GM21515 (cell line): ENCODE data around the gene HINFP.
"Not testable (repeated sequence)": the region's sequence is repeated elsewhere in the genome, so short reads cannot be mapped to it uniquely, and the experiment has no call there.

ENCODE experiments used
- ATAC-seq: cut with Tn5 transposase; IDR thresholded peaks from one replicate; pipeline ENCODE4 v1.9.1; 2021; ENCODE audit not compliant: unreplicated experiment

Gene HINFP

DNA sequence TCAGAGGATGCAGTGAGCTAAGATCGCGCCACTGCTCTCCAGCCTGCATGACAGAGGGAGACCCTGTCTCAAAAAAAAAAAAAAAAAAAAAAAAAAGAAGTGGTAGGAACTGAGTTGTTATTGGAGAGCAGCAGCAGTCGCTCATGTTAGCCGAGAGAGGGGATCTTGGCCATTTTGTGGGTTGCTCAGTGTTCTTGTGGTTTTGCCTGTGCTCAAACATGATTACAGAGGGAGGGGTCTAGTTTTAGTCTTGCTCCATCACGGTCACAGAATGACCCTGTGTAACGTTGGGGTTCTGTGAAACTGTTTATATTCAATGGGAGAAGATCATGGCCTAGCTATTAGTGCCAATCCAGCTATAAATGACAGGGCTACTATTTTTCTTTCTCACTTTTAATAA, 21.7 kb upstream of the HINFP start:
- ATAC-seq: no peak

DNA sequence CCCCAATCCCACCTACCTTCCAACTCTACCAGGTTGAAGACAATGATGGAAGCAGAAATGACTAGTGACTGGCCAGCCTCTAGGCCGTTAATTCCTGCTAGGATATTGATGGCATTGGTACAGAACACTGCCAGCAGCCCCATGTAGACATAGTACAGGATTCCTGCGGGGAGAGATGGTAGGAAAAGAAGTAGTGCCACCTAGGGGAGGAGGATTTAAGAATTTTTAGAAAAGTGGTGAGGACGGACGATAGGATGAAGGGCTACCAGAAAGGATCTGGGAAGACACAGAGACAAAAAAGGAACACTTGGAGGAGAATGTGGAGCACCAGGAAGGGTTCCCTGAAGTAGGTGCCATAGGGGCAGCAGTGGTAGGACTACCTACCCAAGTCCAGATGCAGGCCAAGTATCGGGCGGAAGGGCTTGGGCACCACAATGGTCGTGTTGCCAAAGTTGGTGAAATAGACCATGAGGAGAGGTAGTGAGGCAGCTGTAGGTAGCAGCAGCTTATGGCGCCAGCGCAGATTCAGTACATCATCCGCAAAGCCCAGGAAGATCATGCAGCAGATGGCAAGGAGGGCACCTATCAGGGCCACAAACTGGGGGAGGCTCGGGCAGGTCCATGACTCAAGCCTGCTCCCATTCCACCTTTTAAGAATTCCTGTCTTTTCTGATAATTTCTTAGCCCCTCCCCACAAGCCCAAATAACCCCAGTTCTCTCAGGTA, 21.0 kb upstream of the HINFP start:
- ATAC-seq: no peak

DNA sequence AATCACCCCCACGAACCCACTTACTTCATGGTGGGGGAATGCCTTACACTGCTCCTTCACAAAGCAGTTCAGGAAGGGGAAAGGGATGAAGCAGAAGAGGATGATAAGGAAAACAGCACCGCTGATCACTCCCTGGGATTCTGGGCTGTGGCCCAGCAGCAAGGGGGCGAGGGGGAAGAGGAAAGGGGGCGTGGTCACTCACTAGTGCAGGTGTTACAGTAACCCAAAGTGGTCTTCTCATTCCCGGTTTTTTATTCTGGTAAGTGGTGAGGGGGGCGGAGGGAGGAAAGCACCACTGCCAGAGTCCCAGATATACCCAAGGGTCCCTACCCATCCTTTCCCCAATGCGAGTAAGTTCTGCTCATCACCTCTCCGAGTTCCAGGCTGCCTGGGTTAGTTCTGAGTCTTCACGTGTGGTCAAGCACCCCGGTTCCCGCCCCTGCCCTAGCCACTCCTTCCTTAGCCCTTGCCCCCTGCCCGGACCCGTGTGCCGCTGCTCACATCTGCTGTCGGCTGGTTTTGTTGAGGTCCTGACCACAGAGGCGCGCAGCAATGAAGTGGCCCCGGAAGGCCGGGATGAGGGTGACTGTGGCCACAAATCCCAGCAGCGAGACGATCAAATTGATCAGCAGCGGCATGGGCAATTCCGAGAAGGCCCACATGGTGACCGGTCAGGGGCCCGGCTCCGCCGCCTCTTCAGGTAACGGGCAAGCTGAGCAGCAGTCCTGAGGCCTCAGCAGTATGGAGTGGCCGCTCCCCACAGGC, 20.2 kb upstream of the HINFP start:
- ATAC-seq: peak; percentile 17

DNA sequence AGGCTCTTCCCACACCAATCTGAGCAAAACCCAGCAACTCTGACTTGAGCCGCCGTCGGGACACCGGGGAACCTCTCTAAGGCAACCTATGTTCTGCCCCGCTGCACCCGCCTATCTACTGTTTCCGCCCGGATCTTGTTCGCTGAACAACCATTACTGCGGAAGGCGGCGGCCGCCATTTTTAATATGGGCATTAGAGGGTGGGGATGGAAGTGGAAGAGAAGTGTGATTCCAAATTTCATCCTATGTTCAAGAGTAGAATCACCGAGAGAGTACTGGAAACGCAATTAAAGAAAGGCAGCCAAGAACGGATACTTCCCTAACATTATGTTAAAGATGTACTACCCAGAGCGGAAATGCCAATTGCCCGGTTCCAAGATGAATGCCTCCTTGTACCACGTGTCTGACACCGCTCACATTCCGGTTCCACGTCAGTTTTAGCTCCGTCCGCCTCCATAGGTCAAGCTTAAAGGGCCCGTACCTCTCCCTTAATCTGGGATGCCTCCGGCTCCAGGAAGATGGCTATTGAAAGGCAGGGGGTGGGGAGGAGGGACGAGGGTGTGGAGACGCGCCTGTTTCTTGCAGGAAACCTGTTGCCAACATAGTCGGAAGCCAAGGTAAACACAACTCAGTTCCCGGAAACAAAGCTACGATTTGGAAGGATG, 19.5 kb upstream of the HINFP start, which contains the start of gene DPAGT1:
Gene DPAGT1, minus strand, starts transcription at position 95 of the 665 bp plus-strand sequence. CDS start 198 bp downstream, outside the sequence.
- peak; percentile 69 for ATAC-seq

DNA sequence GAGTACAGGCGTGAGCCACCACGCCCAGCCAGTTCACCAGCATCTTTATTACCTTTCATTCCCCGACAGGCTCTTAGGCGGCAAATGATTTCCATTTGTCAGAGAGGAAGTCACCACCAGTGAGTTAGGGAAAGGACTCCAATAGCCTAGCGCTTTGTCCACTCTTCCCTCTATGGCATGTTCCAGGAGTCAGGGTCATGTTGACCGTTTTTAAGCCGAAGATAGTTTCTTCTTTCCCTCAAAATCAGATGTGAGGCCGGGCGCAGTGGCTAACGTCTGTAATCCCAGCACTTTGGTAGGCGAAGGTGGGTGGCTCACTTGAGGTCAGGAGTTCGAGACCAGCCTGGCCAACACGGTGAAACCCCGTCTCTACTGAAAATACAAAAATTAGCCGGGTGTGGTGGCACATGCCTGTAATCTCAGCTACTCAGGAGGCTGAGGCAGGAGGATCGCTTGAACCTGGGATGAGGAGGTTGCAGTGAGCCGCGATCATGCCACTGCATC, 18.2 kb upstream of the HINFP start:
- not testable (repeated sequence) for ATAC-seq

DNA sequence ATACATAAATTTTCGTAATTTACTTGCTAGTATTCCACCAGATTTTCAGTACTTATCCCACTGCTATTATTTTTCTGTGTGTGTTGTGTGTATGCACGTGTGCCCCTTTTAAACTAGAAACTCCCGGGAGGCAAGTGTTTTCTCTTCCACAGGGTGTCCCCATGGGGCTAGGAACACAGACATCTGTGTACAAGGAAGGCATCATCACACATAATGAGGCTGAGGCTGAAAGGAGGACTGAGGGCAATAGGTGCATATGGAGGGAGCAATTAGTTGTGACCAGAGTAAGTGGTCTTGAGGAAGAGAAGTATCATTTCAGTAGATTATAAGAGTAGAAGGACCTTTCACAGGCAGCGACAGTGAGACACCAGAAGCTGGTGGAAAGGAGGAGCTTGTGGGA, 17.6 kb upstream of the HINFP start:
- ATAC-seq: no peak

DNA sequence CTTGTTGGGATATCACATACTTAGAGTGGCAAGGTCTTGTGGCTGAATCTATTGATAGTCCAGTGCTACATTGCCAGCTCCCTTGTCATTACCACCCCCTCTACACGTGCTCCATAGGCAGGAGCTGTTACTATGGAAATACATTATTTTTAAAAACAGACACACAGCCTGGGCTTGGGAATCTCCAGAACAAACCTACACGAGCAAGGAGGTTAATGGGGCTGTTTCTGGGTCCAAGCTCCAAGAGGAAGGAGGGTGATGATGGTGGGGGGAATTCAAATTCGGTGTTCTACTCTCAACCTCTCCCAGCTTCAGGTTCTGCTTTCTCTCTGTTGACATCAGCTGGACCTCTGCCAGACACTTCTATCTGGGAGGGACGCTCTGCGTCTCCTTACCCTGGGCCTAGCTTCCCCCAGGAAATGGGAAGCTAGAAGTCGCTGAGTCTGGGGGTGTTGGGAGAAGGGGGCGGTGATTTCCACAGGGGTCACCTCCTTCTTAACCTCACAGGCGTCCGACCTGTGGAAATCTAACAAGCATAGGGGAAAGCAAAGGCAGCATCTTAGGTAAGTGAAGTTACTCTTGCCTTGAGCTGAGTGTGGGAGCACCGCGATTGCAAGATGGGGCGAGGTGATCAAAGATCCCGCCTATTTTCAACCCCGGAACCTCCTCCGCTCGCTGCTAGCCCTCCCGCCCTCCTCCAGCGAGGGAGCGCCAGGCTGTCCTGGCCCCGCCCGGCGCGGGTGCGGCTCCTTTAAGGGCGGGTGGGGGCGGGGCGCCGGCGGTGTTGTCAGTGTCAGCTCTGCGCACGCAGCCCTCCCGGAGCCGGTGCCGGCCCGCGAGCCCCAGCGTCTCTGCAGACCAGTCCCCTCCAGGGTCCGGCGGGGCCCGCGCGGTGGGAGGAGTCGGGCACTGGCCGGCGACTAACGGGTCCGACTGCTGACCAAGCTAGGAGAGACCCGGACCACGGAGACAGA, 14.5 kb upstream of the HINFP start, which contains the start of gene C2CD2L:
Gene C2CD2L, plus strand, starts transcription at position 781 of the 974 bp plus-strand sequence. CDS start 398 bp downstream, outside the sequence.
- peak; percentile 59 for ATAC-seq

DNA sequence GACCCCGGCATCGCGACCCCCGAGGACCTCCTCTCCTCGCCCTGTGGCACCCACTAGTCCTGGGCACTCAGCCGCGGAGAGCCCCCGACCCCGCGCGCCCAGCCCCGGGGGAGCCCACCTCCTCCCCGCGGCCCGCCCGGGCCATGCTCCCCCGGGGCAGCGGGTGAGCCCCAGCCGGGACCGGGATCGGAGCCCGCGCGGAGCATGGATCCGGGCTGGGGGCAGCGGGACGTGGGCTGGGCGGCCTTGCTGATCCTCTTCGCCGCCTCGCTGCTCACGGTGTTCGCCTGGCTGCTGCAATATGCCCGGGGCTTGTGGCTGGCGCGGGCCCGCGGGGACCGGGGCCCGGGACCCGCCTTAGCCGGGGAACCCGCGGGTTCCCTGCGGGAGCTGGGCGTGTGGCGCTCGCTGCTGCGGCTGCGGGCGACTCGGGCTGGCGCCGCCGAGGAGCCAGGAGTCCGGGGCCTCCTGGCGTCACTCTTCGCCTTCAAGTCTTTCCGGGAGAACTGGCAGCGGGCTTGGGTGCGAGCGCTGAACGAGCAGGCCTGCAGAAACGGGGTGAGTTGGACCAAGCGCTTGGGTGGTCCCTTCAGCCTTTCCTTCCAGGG, 13.7 kb upstream of the HINFP start:
- ATAC-seq: peak; percentile 23

DNA sequence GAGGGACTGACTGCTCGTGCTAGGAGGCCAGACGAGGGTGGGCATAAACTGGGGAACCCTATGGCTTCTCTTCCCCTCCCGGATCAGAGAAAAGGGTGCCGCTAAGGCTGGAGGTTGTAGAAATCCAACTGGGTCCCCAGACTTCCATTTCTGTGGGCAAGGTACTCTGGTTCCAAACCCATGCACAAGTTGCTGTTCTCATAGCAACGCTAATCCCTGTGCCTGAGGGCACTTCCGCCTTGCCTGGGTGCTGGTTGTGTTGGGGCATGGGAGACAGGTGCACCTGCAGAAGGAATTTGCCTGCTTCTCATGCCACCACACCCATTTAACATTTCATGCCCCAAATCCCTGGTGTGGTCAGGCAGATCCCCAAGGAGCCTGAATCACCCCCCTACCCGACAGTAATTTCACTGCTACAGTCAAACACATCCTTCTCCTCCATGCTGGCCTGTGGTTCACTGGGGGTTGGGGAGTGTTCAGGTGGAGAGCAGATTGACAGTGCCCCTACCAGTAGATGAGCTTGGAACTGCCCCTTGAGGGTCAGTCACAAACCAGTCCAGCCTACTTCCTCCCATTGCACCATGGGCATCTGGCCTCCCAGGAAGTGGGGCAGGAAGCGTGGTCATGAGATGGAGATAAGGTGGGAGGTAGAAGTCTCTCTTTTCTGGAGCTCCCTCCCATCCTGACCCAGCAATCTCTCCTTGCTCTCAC, 13.1 kb upstream of the HINFP start:
- ATAC-seq: no peak

DNA sequence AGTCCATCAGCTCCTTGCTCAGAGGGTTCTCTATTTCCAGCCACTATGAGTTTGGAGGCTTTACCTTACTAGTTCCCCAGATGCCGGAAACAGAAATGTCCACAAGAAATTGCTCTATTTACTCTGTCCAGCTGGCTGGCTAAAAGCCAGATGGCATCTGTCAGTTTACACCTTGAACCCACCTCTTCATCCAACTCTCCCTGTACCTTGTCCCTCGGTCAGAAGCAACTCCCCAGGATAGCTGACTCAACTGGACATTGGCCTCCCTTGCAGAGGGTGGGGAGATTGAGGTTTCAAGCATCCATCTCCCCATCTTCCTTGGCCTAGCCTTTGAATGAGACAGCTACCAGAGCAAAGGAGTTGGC, 12.5 kb upstream of the HINFP start:
- ATAC-seq: no peak

DNA sequence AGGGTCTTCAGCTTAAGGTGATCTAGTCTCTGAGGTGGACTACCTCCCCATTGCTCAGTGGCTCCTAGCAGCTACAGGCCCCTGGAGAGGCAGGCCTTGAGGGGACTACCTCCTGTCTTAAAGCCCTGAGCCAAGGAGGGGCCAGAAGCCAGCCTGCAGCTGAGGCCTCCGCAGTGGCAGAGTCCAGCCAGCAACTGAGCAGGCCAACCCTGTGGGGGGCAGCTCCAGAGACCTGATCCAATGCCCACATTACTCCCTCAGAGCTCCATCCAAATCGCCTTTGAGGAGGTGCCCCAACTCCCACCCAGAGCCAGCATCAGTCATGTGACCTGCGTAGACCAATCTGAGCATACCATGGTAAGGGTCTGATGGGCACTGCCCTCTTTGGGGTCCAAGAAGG, 11.5 kb upstream of the HINFP start:
- no peak for ATAC-seq

DNA sequence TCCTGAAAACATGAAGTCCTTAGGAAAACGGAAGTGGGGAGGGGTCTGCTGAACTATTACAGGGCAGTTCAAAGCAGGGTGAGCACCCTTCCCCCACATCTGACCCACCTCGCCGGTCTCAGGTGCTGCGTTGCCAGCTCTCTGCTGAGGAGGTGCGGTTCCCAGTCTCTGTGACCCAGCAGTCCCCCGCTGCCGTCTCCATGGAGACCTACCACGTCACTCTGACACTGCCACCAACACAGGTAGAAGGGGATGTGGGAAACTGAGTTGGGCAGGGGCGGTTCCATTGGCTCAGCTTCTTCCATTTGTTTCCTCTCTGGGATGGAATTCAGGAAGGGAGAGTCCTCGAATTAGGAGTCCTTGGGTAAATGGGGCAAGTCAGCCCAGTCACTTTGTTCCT, 10.9 kb upstream of the HINFP start:
- no peak for ATAC-seq

DNA sequence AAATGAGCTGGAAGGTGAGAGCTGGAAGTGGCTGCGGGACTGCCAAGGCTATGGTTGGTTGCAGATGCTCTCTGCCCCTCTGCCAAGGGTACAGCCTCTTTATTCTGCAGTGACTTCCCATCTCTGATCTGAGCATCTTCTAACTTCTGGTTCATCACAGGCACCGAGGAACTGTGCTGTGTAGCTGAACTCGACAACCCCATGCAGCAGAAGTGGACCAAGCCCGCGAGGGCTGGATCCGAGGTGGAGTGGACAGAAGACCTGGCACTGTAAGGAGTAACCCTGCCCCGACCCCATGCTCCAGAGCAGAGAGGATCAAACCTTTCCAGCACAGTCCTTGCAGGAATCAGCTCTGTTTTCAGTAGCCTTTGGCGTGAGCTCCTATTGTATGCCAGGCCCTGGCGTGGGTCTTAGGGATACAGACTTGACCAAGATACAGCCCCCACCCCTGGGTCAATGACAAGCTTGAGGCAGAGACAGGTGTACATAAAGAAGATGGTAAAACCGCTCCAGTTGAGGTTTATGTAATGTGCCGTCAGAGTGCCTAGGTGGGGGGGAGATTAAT, 9.9 kb upstream of the HINFP start:
- ATAC-seq: no peak

DNA sequence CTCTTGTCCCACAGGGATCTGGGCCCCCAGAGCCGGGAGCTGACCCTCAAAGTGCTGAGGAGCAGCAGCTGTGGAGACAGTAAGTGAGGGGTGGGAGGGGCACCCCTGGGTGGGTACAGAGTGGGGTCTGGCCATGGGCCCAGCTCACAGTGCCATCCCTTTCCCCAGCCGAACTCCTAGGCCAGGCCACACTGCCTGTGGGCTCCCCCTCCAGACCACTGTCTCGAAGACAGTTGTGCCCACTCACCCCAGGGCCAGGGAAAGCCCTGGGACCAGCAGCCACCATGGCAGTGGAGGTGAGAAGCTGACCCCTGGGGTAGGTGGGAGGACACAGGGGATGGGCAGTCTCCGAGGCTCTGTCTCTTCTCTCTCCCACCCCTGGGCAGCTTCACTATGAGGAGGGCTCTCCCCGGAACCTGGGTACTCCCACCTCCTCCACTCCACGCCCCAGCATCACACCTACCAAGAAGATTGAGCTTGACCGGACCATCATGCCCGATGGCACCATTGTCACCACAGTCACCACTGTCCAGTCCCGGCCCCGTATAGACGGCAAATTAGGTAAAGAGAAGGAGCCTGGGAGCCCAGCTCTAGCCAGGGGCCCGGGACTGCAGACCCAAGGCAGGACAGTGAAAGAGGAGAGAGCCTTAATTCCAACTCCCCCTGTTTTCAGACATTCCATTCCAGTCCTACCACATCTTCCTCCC, 8.9 kb upstream of the HINFP start:
- ATAC-seq: no peak

DNA sequence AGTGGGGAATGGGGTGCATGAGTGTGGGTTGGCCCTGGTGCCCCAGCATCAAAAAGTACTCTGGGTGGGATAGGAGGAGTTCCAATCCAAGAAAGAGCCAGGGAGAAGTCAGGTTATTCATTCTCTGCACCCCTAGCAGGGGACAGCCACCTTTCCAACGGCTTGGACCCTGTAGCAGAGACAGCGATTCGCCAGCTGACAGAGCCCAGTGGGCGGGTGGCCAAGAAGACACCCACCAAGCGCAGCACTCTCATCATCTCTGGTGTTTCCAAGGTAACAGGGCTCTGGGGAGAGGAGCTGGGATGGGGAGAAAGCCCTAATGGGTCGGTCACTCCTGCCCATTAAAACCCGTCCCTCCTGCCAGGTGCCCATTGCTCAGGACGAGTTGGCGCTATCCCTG, 7.7 kb upstream of the HINFP start:
- ATAC-seq: no peak

DNA sequence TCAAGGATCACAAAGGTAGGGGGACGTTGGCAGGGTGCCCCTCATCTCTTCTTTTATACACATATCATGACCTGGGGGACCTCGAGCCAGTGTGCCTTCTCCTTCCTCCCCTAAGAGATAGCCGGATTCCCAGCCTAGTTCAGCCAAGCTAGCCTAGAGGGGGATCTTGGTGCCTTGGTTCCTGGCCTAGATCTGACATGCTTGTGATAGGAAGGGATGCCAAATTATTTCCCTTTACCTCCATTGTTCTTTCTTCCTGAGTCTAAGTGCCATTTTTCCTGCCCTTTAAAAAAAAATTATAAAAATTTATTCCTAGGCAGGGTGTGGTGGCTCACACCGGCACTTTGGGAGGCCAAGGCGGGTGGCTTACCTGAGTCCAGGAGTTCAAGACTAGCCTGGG, 7.0 kb upstream of the HINFP start:
- no peak for ATAC-seq

DNA sequence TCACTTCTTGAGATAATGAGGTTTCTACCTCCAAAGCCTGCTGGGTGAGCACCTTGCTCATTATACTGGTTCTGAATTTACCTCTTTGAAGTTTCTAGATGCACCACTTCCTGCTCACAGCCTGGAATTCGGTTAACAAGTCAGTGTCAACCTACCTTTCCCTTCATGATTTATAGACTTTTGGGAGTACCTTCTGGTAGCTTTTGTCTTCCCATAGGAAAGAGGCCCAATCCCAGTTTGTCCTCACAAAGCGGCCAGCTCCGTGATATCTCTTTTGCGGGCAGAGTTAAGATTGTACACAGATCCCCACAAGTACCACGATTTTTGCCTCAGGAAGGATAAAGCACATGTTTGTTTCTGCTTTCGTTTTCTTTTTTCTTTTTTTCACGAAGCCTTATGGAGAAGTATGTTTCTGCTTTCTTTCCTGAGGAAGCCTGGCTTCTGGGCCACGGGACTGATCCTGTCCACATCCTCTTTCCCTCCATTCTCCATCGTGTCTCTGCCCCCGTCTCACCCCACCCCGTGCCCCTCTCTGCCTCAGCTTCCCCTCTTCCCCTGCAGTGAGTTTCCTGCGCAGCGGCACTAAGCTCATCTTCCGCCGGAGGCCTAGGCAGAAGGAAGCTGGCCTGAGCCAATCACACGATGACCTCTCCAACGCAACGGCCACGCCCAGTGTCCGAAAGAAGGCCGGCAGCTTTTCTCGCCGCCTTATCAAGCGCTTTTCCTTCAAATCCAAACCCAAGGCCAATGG, 5.7 kb upstream of the HINFP start:
- no peak for ATAC-seq

DNA sequence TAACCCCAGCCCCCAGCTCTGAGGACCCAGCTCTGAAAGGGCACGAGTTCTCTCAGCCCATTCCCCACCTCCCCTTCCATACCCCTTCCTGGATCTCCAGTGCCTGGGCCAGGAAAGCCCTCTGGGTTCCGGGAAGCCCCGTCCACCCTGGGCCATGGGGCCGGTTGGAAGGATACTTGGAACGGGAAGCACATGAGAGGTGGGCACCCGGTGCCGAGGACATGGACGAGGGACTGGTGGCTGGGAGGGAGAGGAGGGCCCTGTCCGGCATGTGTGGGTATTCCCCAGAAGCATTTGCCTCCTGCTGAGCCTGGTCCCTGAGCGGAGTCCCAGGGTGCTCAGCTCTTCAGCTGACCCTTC, 5.2 kb upstream of the HINFP start:
- no peak for ATAC-seq
